Measurements from ENCODE around the gene MINDY4. TPM values are rescaled to one million over a fixed set of nuclear protein-coding genes. Genes with fewer than 3 reads are reported as not detected.

Gene MINDY4
- total and polyA plus RNA-seq, 2 of the 4 experiments (the other 2 are of a cell fraction): 1.8 to 3.6 TPM

DNA sequence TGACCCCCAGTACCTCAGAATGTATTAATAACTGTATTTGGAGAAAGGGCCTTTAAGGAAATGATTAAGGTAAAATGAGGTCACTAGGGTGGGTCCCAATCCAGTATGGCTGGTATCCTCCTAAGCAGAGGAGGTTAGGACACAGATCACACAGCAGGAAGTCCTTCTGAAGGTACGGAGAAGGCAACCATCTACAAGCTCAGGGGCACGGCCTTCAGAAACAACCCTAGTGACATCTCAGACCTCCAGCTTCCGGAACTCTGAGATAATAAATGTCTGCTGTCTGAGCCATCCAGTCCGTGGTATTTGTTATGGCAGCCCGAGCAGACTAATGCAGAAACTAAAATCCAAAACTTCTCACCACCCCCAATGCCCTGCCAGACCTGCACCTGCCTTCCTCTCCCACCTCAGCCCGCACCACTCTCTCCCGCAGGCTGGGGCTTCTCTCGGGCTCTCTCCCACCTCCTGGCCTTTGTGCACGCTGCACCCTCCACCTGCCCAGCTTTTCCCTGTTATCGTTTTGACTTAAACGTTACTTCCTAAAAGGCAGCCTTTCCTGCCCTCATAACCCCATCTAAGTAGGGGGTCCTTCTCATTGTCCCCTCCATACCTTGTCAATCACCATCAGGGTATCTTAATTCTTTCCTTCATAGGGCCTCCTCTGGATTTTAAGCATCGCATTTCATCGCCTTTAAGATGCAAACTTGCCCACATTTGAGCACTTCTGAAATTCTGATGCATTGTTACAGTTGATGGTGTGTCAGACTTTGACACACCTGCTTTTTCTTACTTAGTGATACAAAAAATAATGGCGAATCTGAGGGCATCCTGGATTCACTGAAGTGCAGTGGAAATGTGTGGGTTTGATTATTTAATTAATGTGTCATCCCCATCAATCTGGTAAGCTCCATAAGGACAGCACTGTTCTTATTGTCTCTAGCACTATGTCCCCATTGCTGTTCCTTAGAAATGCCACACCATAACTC is 108.2 kb downstream of the MINDY4 start (continued):
- TF ChIP-seq RFX5 (IDR thresholded peaks at IDR 0.05; ENCODE audit: low read depth, low read length): no peak
- no peak for TF ChIP-seq SMC3 (IDR thresholded peaks at IDR 0.05; ENCODE audit: low read depth, low read length)

DNA sequence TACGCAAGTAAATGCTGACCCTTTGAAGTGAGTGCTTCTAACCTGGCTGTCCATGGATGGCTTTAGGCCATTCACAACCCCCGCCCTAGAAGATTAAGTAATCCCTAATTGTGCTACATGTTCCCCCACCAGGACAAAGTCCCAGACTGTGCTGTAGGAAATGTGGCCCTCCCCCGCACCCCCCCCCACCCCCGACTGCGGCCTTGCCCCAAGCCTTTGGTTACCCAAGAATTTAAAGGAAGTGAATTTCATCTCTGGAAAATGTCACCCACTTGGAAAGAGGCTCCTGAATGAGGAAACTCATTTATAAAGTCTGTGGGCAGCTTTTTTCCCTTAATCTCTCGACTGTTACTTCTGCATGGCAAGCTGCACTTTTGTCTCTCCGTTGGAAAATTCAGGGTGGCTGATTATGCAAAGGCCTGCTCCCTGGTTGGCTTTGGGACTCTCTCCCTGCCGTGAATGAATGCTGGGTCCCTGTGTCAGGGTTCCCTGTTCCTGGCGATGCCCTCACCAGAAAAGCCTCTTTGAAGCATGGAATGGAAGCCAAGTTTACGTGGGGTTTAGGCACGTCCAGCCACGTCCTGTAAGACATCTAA is 109.0 kb downstream of the MINDY4 start:
- Histone ChIP-seq H3K4me1 (ENCODE audit: control insufficient read depth, insufficient read depth, low read length) (0 out of 2 replicates have a peak, but pooled peaks cover 3% of the 10 kb centered on the region), H3K56ac (ENCODE audit: extremely low read depth, insufficient read depth, low read length) (no peak overlapping the region), H3K18ac (ENCODE audit: low read depth, low read length) (no peak overlapping the region), H2BK20ac (ENCODE audit: low read depth, low read length) (no peak overlapping the region), H3K9me3 (ENCODE audit: control insufficient read depth, insufficient read depth, low read length) (no peaks in the 10 kb centered on the region), H3K14ac (replicated peaks; ENCODE audit: low read depth, low read length) (no peak overlapping the region), H2AFZ (replicated peaks; ENCODE audit: low read length, poor library complexity) (peak overlapping the region; percentile 40), H3K79me1 (ENCODE audit: low read depth in 1 of 2, low read length in 2 of 2) (no peaks in the 10 kb centered on the region), H4K91ac (ENCODE audit: insufficient read depth, low read depth, low read length) (no peak overlapping the region), H3K27ac (ENCODE audit: insufficient read depth, low read length) (no peak overlapping the region), H3K4ac (ENCODE audit: low read depth, low read length) (0 out of 2 replicates have a peak overlapping the region, but pooled peaks have one; percentile 15), H4K5ac (ENCODE audit: low read depth, low read length) (no peak overlapping the region; the same call in 1 of the 2 replicates), H3K27me3 (ENCODE audit: control insufficient read depth, insufficient read depth, low read length) (0 out of 2 replicates have a peak, but pooled peaks cover 3% of the 10 kb centered on the region), H3K4me3 (ENCODE audit: insufficient read depth, low read depth, low read length) (no peak overlapping the region), H2BK120ac (ENCODE audit: low read depth, low read length) (no peak overlapping the region), H2AK5ac (ENCODE audit: low read depth, low read length) (no peak overlapping the region), H3K4me2 (ENCODE audit: low read depth, low read length) (no peak overlapping the region), H3K36me3 (ENCODE audit: control insufficient read depth, insufficient read depth, low read length) (no peaks in the 10 kb centered on the region), H2BK15ac (ENCODE audit: low read depth, low read length) (no peak overlapping the region), H3K9me1 (ENCODE audit: insufficient read depth, low read length) (no peaks in the 10 kb centered on the region; the same call in 1 of the 2 replicates), H3K23ac (ENCODE audit: low read depth, low read length) (no peak overlapping the region), H2AK9ac (replicated peaks; ENCODE audit: low read depth, low read length, poor library complexity) (no peak overlapping the region), H3K9ac (ENCODE audit: low read depth, low read length) (no peak overlapping the region), H4K20me1 (ENCODE audit: insufficient read depth, low read length) (no peaks in the 10 kb centered on the region), H4K8ac (ENCODE audit: low read depth in 2 of 2, low read length in 2 of 2) (no peak overlapping the region), H2BK5ac (ENCODE audit: low read depth, low read length, poor library complexity, severe bottlenecking) (no peak overlapping the region)
- in situ Hi-C loops (cut with MboI; ENCODE audit: low sequenced_read_pairs) (no loop called here), intact Hi-C loops (cut with micrococcal nuclease) (no loop called here), dilution Hi-C loops (cut with HindIII; ENCODE audit: low sequenced_read_pairs, unreplicated experiment) (no loop called here)
- DNase-seq (no peak), ATAC-seq (ENCODE audit: low read depth) (no peak; the same call in 1 of the 2 replicates)
- BruUV-seq (replicated peaks): no TSS peak
- WGBS, 2 experiments (ENCODE audit: extremely low coverage in 2 of 2, insufficient read length in 1 of 2): no CpG with 5 or more reads among the region's 12 CpGs
- ChIA-PET POLR2A (ENCODE audit: unreplicated experiment) (no interaction called here), CTCF (no interaction called here)
- TF ChIP-seq CEBPB (IDR thresholded peaks at IDR 0.05; ENCODE audit: low read depth, low read length): no peak
- no peak for TF ChIP-seq SMC3 (IDR thresholded peaks at IDR 0.05; ENCODE audit: low read depth, low read length)
- no peak for TF ChIP-seq RFX5 (IDR thresholded peaks at IDR 0.05; ENCODE audit: low read depth, low read length)
- no peak for TF ChIP-seq MXI1 (IDR thresholded peaks at IDR 0.05; ENCODE audit: borderline replicate concordance, low read depth, low read length)
- TF ChIP-seq CHD1 (IDR thresholded peaks at IDR 0.05; ENCODE audit: low read depth, low read length): no peak
- TF ChIP-seq BHLHE40 (IDR thresholded peaks at IDR 0.05; ENCODE audit: low read depth, low read length): no peak
- TF ChIP-seq, protein P1, sequence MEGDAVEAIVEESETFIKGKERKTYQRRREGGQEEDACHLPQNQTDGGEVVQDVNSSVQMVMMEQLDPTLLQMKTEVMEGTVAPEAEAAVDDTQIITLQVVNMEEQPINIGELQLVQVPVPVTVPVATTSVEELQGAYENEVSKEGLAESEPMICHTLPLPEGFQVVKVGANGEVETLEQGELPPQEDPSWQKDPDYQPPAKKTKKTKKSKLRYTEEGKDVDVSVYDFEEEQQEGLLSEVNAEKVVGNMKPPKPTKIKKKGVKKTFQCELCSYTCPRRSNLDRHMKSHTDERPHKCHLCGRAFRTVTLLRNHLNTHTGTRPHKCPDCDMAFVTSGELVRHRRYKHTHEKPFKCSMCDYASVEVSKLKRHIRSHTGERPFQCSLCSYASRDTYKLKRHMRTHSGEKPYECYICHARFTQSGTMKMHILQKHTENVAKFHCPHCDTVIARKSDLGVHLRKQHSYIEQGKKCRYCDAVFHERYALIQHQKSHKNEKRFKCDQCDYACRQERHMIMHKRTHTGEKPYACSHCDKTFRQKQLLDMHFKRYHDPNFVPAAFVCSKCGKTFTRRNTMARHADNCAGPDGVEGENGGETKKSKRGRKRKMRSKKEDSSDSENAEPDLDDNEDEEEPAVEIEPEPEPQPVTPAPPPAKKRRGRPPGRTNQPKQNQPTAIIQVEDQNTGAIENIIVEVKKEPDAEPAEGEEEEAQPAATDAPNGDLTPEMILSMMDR (conservative IDR thresholded peaks at IDR 0.05; ENCODE audit: low read depth, low read length): no peak
- TF ChIP-seq MAFK (IDR thresholded peaks at IDR 0.05; ENCODE audit: low read depth, low read length): no peak

Measured in IMR-90 (cell line).